ENCODE results near the gene TMEM100.
"Not testable (repeated sequence)": the region's sequence is repeated elsewhere in the genome, so short reads cannot be mapped to it uniquely, and the experiment has no call there.

The TMEM100 gene

DNA sequence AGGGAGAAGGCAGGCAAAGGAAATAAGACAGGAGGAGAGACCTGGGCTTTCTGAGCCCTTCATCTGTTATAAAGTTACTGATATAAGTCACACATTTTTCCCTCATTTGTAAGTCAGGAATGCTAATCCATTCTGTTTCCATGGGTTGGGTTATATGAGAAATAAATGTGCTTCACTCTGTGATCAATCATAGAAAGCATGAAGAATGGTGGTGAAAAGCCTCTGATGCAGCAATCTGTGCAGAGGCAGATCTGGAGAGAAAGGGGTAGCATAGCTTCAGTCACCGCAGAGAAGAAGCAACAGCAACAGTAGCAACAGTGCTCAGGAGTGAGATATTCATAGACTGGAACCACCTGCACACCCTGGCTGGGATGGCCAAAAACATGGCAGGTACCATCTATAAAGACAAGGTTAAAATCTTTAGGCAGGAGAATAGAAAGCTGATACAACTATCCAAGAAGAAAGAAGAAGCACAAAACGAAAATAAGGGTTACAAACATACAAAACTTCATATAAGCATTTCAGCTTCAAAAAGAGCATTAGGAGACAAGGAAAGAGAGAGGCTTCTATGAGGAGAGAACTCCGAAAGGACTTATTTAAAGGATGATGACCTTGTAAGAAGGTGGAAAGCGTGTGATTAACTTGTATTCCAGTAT is 41.9 kb downstream of the TMEM100 start:
- DNase-seq, result no peak

DNA sequence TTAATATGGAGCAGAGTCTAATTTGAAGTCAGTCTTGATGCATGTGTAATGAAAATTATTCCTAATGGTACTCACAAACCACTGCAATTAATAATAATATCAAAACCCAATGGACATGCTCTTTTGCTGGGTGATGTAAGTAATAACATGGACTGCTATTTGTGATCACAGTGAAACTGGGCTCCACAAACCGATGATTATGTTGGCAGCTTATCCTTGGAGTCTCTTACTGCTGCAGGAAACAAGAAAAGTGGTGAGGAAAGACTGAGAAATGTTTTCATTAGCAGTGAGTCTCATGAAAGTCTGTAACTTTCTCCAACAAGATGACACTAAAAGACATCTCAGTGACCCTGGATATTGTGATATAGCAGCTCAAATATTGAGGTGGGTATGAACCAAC is 45.2 kb downstream of the TMEM100 start:
- no peak for DNase-seq

DNA sequence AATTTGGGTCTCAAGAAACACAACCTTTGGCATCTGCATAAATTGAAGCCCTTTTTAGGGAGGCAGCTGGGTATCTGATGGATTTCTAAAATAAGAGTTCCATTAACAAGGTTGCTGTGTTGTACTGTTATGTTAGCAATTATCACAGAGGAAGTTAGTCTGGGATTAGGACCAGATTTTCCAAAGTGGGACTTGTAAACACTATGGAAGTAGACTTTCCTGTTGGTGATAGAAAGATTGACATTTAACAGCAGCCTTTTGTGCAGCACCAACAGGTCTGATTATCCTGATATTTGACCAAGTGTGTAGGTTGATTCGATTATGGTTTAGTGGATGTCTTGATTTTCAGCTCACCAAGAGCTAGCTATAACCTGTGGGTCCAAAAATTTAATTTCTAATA is 46.4 kb downstream of the TMEM100 start:
- no peak for DNase-seq

DNA sequence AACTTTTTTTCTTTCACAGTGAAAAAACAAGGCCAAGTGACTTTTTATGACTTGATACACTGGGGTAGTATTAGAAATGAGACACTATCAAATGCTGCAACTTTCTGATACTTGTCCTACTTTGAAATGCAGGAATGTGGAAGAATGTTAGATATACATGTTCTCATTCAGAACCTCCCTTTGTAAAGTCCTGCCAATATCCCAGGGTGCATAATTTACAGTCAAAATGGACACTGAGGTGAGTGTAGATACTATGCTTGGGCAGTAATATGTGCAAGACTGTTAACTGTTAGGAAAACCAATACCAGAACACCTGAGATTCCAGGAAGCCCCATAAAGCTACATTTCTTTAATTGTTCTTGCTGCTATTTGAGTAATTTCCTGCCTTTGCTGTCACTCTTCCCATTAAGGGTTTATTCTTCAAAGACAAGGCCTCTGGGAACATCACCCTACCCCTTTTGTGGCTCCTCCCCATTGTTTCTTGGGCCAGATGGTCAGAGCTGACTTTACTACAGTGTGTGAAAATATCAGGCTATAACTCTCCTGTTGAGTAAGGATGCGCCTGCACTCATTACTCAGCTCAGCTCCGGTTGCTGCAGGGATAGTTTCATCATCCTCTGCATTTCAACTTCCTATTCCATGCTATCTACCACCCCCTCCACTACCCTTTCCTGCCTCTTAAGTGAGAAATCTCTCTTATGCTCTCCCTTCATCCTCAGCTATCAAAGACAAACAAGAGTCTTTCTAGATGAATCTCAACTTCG is 48.7 kb downstream of the TMEM100 start:
- DNase-seq, result no peak

DNA sequence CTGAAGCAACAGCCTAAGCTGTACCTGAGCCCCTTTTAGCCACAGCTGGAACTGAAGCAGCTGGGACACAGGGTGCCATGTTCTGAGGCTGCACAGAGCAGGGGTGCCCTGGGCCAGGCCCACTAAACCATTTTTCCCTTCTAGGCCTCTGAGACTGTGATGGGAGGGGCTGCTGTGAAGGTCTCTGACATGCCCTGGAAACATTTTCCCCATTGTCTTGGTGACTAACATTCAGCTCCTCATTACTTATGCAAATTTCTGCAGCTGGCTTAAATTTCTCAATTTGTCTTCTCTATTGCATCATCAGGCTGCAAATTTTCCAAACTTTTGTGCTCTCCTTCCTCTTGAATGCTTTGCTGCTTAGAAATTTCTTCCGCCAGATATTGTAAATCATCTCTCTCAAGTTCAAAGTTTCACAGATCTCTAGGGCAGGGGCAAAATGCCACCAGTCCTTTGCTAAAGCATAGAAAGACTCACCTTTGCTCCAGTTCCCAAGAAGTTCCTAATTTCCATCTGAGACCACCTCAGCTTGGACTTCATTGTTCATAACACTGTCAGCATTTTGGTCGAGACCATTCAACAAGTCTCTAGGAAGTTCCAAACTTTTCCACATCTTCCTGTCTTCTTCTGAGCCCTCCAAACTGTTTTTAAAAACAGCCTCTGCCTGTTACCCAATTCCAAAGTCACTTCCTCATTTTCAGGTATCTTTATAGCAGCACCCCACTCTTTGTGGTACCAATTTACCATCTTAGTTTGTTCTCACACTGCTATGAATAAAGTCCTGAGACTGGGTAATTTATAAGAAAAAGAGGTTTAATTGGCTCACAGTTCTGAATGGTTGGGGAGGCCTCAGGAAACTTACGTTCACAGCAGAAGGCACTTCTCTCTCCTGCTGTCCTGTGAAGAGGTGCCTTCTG is 49.8 kb downstream of the TMEM100 start:
- DNase-seq, result no peak

DNA sequence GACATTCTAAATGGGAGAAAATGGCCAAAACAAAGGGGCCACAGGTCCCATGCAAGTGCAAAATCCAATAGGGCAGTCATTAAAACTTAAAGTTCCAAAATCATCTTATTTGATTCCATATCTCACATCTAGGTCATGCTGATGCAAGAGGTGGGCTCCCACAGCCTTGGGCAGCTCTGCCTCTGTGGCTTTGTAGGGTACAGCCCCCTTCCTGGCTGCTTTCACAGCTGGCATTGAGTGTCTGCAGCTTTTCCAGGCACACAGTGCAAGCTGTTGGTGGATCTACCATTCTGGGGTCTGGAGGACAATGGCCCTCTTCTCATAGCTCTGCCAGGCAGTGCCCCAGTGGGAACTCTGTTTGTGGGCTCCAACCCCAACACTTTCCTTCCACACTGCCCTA is 50.7 kb downstream of the TMEM100 start:
- not testable (repeated sequence) for DNase-seq
